Stomach (tissue), 19 donors: ENCODE measurements around the gene ROBO1. TPM values are rescaled to one million over a fixed set of nuclear protein-coding genes. Genes with fewer than 3 reads are reported as not detected.
A peak's percentile ranks its signal among the peaks of the same experiment; 100 is the strongest.

Experiments used
- DNase-seq, 2 donors: peaks; one replicate each; pipeline versions ENCODE4 v3.0.0 to v3.0.0-alpha.2; 2013 to 2019
- H3K27ac ChIP-seq, 5 donors: fragments of 200-600 bp in 4 of 5; sonication (generic) in 4 of 5; one replicate each; pipeline ENCODE4 v1.5.1; 2013 to 2019; ENCODE audit warnings: mild to moderate bottlenecking in 1 of 5, moderate library complexity in 1 of 5
- H3K27me3 ChIP-seq, 3 donors: fragments of 200-600 bp; sonication (generic); one replicate each; pipeline ENCODE4 v1.5.1; 2017 to 2019; ENCODE audit warnings: mixed run types in 1 of 3
- H3K36me3 ChIP-seq, 4 donors: fragments of 200-600 bp; sonication (generic); 1 replicate in 3 of 4; 2 replicates in 1 of 4; pipeline ENCODE4 v1.5.1; 2016 to 2019
- H3K4me1 ChIP-seq, 4 donors: fragments of 200-600 bp; sonication (generic); one replicate each; pipeline ENCODE4 v1.5.1; 2016 to 2019
- H3K4me3 ChIP-seq, 4 donors: fragments of 200-600 bp; sonication (generic) in 3 of 4; one replicate each; pipeline ENCODE4 v1.5.1; 2016 to 2019; ENCODE audit warnings: mild to moderate bottlenecking in 1 of 4
- H3K9me3 ChIP-seq, 4 donors: fragments of 200-600 bp; sonication (generic); one replicate each; pipeline ENCODE4 v1.5.1; 2016 to 2019
- CTCF ChIP-seq, 7 experiments: fragments of 450-650 bp in 4 of 7; fragments of 200-600 bp in 3 of 7; sonication (generic) in 3 of 7; IDR thresholded peaks; one replicate each; pipeline ENCODE4 v1.5.1; 2016 to 2019; ENCODE audit warnings: antibody characterized with exemption in 7 of 7, control low read depth in 2 of 7, mild to moderate bottlenecking in 1 of 7
- EP300 ChIP-seq: sonication (generic); formaldehyde crosslinking; IDR thresholded peaks from one replicate; pipeline ENCODE4 v1.6.1; 2017; ENCODE audit warnings: antibody characterized with exemption
- POLR2A ChIP-seq, 4 donors: fragments of 450-650 bp; IDR thresholded peaks; one replicate each; pipeline ENCODE4 v1.6.1; 2016; ENCODE audit warnings: antibody characterized with exemption in 4 of 4, control low read depth in 2 of 4, mild to moderate bottlenecking in 1 of 4, moderate library complexity in 1 of 4
- POLR2AphosphoS5 ChIP-seq, 3 donors: sonication (generic); formaldehyde crosslinking; IDR thresholded peaks; one replicate each; pipeline ENCODE4 v1.6.1; 2016; ENCODE audit warnings: antibody characterized with exemption in 3 of 3
- WGBS, 5 donors: extraction: QIAGEN DNeasy Blood & Tissue Kit in 3 of 5; methylation state at CpG; one replicate each; pipeline versions ENCODE4 v1.1.5 to v1.1.7; 2013 to 2018; 5-methylcytosine and 5-hydroxymethylcytosine counted together
- intact Hi-C: fragments of 100-400 bp; cut with DNase I; formaldehyde crosslinking; loops from one replicate; pipeline ENCODE4 v1.15.1; 2023; ENCODE audit warnings: low total_unique reads
- long read RNA-seq, 10 donors: transcript quantifications; one replicate each; lab custom pipeline, GENCODE V29; 2026
- polyA plus RNA-seq, 3 donors: library from polyadenylated mRNA; stranded (reverse); fragments of 200-250 nt; gene quantifications; one replicate each; pipeline ENCODE4 v1.2.3, GENCODE V29; 2013
- total RNA-seq, 5 donors: library from RNA; depleted of rRNA; stranded (reverse); fragments of >200 nt; gene quantifications; one replicate each; pipeline versions ENCODE4 v1.1.0 to v1.2.3, GENCODE V29; 2014 to 2016
- donor health status: healthy with polysubstance abuse.
- donor health status: Bipolar disorder and iron deficiency.
- donor health status: healthy.

The ROBO1 gene
- total RNA-seq (100 to 1,000 TPM in 1 of 5 donors, 10 to 100 TPM in 2, 1 to 10 TPM in 2; 2.0 to 174 (median 17.5) TPM), polyA plus RNA-seq (1 to 10 TPM; 2.3 to 3.7 (median 3.2) TPM)
- long read RNA-seq, donor 1, result 0 reads
- long read RNA-seq, donor 2, result 0 reads
- long read RNA-seq, donor 3, result 0 reads
- long read RNA-seq, donor 4, result 0 reads
- long read RNA-seq, donor 5, result 0 reads
- long read RNA-seq, donor 6, result 0 reads
- long read RNA-seq, donor 7, result 0 reads
- long read RNA-seq, donor 8, result 0 reads
- long read RNA-seq, donor 9, result 0 reads
- long read RNA-seq, donor 10, result 0 reads

- peak within 1 kb of the TSS in 2 of 4 donors; percentile 1 to 5 for H3K4me3 ChIP-seq
- no peak for TF ChIP-seq CTCF (IDR thresholded peaks at IDR 0.05)
- TF ChIP-seq POLR2AphosphoS5 (IDR thresholded peaks at IDR 0.05), result no peak
- no peak for TF ChIP-seq POLR2A (IDR thresholded peaks at IDR 0.05)
- no peak for TF ChIP-seq EP300
- WGBS, 5 donors, result 2 to 5% (median 5%) methylated on average over 12 of the region's 12 CpGs
Measured at GRCh38 chr3:79767905-79768267, at the start of gene ROBO1. ROBO1 (minus strand) TSS chr3:79767998.

GRCh38 chr3:79817224-79817623 is 49.4 kb upstream of the ROBO1 start:
- H3K4me3 ChIP-seq, result no peak overlapping the region
- peaks cover 0 to 21% (median 10%) of the 10 kb centered on the region in 4 donors for H3K9me3 ChIP-seq
- no peak overlapping the region for H3K27ac ChIP-seq
- no peaks in the 10 kb centered on the region for H3K36me3 ChIP-seq
- intact Hi-C loops, result no loop called here
- TF ChIP-seq EP300, result no peak
- no peak for TF ChIP-seq POLR2A (IDR thresholded peaks at IDR 0.05)
- no peak for TF ChIP-seq CTCF (IDR thresholded peaks at IDR 0.05)
- TF ChIP-seq POLR2AphosphoS5 (IDR thresholded peaks at IDR 0.05), result no peak
- H3K27me3 ChIP-seq, result no peaks in the 10 kb centered on the region
- 50 to 66% (median 61%) methylated on average over 3 of the region's 3 CpGs for WGBS, 5 donors
- no peak for DNase-seq
- no peaks in the 10 kb centered on the region for H3K4me1 ChIP-seq

More at GRCh38 chr3:79767905-79768267, at the start of gene ROBO1:
- H3K4me1 ChIP-seq, result peaks cover 0 to 21% (median 9%) of the 10 kb centered on the region in 4 donors
- peaks cover 0 to 42% (median 22%) of the 10 kb centered on the region in 3 donors for H3K27me3 ChIP-seq
- no peak within 1 kb of the TSS for H3K27ac ChIP-seq
- H3K36me3 ChIP-seq, result no peaks in the 10 kb centered on the region
- DNase-seq, result peak in 1 of 2 donors; percentile 46
- intact Hi-C loops, result no loop called here
- peaks cover 0 to 5% (median 0%) of the 10 kb centered on the region in 4 donors for H3K9me3 ChIP-seq

- no peak for DNase-seq
- H3K4me1 ChIP-seq, result no peaks in the 10 kb centered on the region
- no peaks in the 10 kb centered on the region for H3K36me3 ChIP-seq
- H3K4me3 ChIP-seq, result no peak overlapping the region
- TF ChIP-seq POLR2A (IDR thresholded peaks at IDR 0.05), result no peak
- TF ChIP-seq POLR2AphosphoS5 (IDR thresholded peaks at IDR 0.05), result no peak
- TF ChIP-seq CTCF (IDR thresholded peaks at IDR 0.05), result no peak
- intact Hi-C loops, result no loop called here
- peaks cover 0 to 21% (median 10%) of the 10 kb centered on the region in 4 donors for H3K9me3 ChIP-seq
- no peaks in the 10 kb centered on the region for H3K27me3 ChIP-seq
- no peak overlapping the region for H3K27ac ChIP-seq
Measured at GRCh38 chr3:79815478-79815877, 47.7 kb upstream of the ROBO1 start.

- TF ChIP-seq POLR2A (IDR thresholded peaks at IDR 0.05), result no peak
- no peak for TF ChIP-seq POLR2AphosphoS5 (IDR thresholded peaks at IDR 0.05)
- no peak for TF ChIP-seq EP300
- no peak for TF ChIP-seq CTCF (IDR thresholded peaks at IDR 0.05)
- no peaks in the 10 kb centered on the region for H3K4me1 ChIP-seq
- H3K27me3 ChIP-seq, result no peaks in the 10 kb centered on the region
- no peak for DNase-seq
- no peaks in the 10 kb centered on the region for H3K36me3 ChIP-seq
- intact Hi-C loops, result no loop called here
- H3K4me3 ChIP-seq, result no peak overlapping the region
- no peak overlapping the region for H3K27ac ChIP-seq
- 20 to 34% (median 22%) methylated on average over 1 of the region's 1 CpG for WGBS, 5 donors
- peaks cover 0 to 7% (median 3%) of the 10 kb centered on the region in 4 donors for H3K9me3 ChIP-seq
Measured at GRCh38 chr3:79810581-79810980, 42.8 kb upstream of the ROBO1 start.
